Stimulated activated CD4-positive, alpha-beta T cell treated with anti-CD3 and anti-CD28 coated beads, TNF-alpha, amount 100 ng/mL, for 4 hours (primary cell): Measurements from ENCODE around the gene TMTC4.
"Not testable (repeated sequence)": the region's sequence is repeated elsewhere in the genome, so short reads cannot be mapped to it uniquely, and the experiment has no call there.

ENCODE experiments used
- DNase-seq, 3 experiments: peaks; one replicate each; pipeline ENCODE4 v3.0.0-alpha.2; 2020; ENCODE audit warnings: low read depth in 3 of 3

TMTC4 gene

DNA sequence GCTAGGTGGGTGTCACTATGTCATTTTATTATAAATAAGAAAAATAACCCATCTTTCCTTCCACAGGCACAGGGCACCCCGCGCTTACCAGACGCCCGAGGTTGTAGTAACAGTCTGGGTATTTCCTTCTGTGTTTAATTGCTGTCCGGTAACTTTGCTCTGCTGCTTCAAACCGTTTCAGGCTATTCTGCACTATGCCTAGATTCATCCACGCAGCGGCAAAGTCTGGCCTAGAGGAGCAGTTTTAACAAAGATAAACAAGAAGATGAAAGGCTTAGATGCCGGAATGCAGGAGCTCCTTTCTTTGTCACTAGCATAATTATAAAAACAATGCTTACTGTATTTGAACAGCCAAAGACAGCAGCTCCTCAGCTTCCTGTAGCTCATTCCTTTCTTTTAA lies 49.1 kb downstream of the TMTC4 start:
- DNase-seq, result no peak

DNA sequence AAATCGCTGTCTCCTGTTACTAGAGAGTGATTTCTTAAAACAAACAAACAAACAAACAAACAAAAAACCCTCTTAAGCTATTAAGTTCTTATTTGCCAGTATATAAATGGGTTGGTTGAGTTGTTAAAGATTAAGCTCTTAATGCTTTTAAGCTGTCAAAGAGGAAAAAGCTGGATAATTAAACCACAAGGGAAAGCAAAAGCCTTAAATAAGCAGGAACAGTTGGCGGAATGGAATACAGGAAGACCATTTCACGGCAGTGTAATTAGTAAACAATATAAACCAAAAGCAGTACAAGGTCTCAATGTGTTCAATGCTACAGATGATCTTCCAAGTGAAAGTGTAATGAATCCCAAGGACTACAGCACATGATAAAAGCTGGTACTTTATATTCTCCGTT lies 53.8 kb downstream of the TMTC4 start:
- no peak for DNase-seq

DNA sequence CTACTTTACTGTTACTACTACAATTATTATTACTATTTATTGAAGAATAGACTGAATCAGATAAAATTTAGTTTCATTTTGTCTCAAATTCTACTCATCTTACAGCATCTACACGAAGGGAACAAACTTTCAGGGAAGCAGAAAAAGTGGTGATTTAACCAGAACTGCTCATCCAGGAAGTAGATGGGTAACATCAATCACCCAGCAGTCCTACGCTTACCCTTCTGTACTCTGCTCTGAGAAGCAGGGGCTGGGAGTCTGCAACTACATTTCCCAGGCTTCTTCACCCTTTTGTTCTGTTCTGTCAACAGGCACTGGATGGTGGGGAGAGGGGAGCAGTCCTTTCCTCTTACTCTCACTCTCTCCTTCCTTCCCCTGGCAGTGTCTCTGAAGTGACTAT lies 54.7 kb downstream of the TMTC4 start:
- DNase-seq, result no peak

DNA sequence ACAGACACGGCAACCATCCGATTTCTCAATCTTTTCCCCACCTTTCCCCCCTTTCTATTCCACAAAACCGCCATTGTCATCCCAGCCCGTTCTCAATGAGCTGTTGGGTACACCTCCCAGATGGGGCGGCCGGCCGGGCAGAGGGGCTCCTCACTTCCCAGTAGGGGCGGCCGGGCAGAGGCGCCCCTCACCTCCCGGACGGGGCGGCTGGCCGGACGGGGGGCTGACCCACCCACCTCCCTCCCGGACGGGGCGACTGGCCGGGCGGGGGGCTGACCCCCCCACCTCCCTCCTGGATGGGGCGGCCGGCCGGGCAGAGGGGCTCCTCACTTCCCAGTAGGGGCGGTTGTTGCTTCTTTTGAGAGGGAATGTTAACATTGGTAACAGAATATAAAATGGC lies 55.7 kb downstream of the TMTC4 start:
- DNase-seq, result not testable (repeated sequence)

DNA sequence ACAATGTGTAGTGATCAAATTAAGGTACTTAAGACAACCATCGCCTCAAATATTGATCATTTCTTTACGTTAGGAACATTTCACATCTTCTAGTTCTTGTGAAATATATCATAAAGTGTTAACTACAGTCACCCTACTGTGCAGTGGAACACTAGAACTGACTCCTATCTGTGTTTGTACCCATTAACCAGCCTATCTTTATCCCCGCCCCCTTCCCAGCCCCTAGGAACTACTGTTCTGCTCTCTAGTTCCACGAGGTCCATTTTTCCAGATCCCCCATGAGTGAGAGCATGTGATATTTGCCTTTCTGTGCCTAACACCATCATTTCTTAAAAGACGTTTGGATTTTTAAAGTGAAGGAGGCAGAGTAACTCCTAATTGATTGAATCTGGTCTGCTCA lies 61.6 kb downstream of the TMTC4 start:
- DNase-seq, result no peak

DNA sequence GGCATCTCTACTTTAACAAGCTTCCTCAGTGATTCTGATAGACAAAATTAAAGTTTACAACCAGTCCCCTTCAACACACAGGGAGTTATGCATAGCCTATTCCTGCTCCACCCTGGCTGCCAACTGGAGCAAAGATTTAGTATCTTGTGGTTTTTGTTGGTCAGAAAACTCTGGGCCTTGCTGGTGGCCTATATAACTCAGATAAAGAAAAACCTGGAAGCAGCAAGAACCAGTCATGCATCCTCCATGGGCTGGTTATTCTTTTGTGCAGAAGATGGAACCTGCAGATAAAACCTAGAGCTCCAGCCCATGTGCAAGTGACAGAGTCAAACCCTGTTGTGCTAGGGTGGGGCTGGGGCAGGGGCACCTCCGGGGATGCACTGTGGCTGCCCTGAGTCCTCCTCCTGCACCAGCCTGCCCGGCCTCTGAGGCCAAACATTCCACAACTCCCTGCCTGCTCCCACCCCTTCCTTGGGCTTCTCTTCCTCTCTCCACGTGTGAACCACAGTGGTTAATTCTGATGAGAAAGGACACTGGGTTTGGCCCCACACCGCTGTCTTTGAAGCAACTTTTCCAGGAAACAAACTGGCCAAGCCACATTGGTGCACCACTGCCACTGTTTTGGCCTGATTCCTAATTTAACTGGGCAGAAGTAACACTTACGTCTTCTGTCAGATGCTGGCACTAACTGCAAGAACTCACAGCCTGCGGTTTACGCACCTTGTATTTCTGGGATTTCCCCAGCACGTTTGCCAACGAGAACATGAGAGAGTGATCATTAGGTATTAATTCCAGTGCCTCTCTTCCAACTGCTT lies 62.7 kb downstream of the TMTC4 start:
- no peak for DNase-seq

DNA sequence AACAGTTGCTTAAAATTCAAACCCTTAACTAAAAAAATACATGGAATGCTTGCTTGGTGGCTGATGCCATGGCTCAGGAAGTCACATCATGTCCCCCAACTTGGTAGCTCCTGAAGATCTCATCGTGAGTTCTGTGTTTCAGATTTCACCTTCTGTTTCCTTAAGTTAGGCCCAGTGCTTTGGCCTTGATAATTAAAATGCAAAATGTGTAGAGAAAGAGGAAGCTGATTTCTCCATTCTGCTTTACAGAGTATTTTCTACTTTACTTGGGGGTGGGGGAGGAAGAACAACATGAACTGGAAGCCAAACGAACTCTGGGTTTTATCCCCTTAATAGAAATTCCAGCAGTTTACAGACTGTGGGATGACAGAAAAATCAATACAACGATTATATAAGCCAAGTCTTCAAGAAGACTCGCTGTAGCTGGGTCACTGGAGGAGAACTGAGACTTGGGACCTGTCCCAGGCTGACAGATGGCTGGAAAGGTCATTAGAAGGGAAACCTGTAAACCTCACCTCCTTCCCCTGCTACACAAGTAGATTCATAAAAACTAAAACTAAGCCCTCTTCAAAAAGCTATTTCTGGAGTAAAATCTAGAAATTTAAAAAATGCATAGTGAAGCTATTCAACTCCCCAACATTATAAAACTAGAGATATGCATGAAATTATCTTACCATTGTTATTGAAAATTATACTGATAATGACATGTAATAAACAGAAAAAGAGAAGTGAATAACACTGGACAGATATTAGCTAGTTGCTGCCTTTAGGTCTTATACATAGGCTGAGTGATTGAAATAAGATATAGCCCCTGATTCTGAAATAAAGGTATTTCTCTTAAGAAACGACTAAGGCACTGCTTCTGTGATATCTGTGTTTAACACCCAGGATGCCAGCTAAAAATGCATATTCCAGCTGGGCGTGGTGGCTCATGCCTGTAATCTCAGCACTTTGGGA lies 63.9 kb downstream of the TMTC4 start:
- DNase-seq, result no peak

DNA sequence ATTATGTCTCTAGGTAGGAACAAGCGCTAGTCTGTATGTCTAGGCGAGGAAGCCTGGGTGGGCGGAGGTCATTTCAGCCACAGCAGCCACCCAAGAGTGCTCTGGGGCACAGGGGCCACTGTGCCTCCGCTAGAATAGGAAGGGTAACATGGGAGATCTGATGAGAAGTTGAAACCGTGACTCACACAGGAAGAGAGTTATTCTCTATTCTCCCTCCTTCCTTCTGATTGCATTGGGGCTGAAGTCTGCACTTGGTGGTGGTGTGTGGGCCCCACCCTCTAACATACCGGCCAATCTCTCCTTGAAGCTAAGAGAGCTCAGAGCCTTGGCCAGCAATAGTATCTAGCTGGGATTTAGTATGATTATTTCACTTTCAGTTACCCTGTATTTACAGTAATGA lies 65.7 kb downstream of the TMTC4 start:
- DNase-seq, result no peak

DNA sequence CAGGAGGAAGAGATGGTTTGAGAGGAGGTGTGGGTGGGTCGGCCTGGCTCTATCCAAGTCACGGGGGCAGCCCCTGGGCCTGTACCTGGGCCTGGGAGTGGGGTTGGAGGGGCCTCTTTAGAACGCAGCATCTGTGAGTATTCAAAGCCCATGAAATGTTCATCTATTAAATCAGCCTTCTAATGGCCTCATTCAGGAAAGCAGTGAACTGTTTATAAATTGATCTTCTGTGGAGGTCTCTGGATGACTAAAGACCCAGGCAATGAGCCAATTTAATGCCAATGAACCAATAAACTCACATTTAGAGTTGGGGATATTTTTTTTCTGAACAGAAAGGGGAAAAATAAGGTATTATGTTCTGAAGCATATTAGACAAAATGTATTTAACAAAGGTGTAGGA lies 66.1 kb downstream of the TMTC4 start:
- DNase-seq, result no peak

DNA sequence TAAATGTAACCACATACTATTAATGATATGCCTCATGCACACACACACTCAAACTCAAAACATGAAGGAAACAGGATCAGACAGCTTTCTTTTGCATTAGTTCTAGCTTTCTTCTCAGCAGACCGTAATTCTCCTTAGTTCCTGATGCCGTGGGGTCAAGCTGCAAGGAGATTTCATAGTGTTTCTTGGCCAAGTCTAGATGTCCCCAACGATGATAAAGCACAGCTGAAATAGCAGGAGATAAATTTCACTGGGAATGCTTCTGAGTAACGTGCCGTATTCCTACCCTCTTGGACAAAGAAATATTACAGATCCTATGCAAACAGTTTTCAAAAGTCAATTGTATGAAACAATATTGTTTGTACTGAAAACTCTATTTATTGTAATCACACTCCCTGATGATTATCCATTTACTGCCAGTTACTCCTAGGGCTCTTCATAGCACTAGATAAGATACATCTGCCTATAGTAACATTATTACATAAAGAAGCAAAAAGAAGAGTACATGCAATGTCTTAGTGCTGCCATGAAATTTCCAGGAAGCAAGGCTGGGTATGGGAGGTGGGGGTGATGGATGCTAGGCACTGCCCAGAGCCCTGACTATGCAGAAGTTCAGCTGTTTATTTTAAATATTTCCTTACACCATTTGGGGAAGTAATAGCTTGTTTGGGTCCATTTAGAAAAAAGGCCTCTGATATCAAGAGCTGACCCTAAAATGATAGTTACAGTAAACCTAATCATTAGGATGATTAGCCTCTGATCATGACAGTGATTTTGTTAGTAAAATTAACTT lies 69.5 kb downstream of the TMTC4 start:
- DNase-seq, result no peak

DNA sequence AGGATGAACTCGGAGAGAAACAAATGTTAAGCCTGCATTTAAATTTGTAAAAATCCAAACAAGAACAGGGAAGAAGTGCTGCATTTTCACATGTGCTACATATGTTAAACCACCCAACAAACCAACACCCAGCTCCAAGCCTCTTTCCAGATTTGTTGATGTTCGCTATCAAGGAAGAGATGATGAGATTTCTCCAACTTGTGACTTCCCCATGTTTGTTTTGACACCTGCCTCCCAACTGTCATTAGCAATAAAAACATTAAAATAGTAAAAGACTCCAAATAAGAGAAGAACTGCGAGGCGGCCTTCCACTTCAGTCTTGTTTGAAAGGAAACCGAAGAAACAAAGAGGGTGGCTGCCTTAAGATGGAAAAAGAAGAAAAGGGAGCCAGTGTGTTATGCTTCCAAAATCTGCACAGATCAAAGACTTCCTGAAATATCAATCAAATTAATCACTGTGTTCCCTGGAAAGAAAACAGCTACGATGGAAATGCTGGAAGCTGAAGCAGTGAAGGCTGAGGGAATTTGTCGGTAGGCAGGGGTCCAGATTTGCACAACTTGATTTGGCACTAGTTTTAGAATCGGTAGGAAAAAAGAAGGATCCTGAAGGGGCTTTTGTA lies 72.0 kb downstream of the TMTC4 start:
- DNase-seq, result no peak

DNA sequence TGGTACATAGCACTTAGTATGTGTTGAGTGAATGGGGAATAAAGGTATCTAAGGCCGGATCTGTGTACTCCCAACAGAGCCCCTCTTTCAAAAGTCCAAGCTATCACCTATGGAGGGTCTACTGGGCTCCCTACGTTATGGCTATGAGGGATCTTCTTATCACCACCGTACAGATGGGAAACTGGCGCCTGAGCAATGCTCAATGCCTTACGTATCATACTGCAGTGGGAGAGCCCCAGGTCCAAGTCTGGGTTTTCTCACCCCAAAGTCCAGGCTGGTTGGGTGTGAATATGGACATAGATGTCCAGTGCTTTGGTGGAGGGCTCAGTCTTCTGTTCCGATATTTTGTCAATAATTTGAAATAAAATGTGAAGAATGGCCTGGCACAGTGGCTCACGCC lies 72.9 kb downstream of the TMTC4 start:
- DNase-seq, result no peak

DNA sequence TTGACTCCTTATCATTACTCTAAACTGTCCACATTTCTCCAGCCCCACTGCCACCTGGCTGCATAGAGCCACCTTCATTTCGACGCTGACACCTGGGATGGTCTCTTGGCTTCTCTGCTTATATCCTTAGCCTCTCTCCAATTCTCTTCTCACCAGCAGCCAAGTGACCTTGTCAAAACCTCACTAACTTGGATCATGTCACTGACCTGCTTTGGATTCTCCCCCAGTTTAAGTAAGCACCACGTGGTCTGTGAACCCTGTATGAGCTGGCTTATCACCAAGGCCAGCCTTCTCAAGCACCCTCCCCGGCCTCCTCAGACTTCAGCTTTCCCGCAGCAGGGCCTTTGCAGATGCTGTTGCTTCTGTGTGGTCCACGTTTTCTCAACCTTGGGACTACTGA lies 73.7 kb downstream of the TMTC4 start:
- no peak for DNase-seq

DNA sequence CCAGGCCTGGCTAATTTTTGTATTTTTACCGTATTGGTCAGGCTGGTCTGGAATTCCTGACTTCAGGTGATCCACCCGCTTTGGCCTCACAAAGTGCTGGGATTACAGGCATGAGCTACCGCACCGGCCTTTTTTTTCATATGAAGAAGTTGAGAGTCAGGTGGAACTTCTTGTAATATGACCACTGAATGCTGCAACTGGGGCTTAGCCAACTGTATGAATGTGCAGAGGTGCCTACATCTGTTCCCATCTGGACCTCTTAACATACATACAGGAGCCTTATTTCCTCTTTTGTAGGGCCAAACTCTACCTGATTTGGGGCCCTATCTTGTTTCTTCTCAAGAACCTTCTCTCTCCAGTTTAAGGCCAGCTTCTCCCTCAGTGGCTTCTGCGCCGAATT lies 74.1 kb downstream of the TMTC4 start:
- DNase-seq, result no peak

DNA sequence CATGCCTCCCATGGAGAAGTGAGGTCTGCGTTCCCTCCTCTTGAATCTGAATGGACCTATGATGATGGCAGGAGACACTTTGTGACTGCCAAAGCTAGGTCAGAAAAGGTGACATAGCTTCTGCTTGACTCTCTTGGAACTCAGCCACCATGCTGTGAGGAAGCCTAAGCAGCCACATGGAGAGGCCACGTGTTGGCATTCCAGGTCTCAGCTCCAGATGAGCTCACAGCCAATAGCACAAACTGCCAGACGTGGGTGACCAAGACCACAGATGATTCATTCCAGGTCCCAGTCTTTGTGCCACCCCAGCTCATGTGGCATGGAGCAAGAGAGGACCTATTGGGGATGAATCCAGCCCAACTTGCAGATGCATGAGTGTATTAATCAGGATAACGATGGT lies 77.3 kb downstream of the TMTC4 start:
- no peak for DNase-seq

DNA sequence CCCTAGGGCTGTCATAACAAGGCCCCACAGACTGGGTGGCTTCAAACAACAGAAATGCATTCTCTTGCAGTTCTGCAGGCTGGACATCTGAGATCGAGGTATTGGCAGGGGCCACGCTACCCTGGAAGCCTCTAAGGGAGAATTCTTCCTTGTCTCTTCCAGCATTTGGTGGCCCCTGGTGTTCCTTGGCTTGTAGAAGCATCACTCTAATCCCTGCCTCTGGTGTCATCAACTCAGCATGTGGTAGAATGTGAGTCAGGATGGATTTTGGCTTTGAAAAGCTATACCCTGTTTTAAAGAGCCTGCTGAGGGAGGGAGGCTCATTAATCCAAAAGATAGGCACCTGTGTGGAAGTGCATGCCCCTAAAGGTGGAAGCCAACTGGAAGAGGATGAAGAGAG lies 78.1 kb downstream of the TMTC4 start:
- no peak for DNase-seq

DNA sequence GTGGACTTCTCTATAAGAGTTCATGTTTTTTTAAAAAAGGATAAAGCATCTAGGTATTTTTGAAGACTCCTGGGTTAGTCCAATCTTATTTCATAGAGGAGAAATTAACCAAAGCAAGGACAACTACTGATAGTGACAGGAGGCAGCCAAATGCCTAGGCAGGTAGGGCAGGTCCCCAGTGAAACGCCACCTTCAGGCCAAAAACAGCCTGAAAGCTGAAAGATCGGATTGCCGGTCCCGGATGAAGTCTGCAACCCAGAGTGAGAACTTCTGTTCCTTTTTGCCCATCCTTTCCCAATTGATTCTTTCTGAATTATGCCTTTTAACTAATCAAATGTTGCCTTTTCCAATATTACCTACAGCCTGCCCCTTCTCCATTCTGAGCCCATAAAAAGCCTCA lies 79.9 kb downstream of the TMTC4 start:
- no peak for DNase-seq

DNA sequence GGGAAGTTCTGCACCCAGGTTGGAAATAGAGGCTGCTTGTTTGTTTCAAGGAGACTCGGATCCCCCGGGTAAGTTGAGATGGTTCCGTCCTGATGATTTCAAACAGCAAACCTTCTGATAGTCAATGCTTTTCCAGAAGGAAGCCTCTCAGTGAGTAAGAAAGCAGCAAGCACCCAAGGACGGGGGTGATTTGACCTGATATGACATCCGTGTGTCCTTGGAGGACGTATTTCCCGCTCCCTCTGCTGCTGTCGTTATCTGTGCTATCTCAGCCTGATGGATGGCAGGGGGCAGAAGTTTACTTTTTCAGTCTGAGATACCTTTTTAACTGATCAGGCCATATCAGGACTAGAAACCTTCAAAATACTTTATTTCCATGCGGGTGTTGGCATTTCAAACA lies 80.3 kb downstream of the TMTC4 start:
- DNase-seq, result no peak

DNA sequence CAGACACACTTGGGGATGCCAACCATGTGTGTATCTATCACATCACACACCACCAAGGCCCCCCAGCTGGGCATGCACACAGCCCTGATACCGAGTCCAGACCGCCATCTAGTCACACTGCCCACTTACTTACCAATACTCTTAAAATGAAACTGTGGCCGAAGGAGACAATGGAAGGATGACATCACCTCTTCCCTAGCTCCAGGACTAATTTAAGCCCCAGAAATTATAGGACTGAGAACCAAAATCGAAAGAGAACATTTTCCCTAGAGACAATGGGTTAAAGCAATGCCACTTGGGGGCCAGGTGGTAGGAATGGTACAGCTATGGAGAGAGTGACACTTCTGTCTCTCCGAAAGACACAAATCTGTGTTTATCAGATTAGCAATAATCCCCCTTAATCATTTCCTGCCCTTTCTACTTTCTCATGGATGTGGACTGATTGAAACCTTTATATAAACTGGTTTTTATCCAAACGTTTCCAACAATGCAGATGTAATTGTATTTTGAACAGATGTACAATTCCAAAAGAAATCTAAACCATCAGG lies 85.3 kb downstream of the TMTC4 start:
- no peak for DNase-seq

DNA sequence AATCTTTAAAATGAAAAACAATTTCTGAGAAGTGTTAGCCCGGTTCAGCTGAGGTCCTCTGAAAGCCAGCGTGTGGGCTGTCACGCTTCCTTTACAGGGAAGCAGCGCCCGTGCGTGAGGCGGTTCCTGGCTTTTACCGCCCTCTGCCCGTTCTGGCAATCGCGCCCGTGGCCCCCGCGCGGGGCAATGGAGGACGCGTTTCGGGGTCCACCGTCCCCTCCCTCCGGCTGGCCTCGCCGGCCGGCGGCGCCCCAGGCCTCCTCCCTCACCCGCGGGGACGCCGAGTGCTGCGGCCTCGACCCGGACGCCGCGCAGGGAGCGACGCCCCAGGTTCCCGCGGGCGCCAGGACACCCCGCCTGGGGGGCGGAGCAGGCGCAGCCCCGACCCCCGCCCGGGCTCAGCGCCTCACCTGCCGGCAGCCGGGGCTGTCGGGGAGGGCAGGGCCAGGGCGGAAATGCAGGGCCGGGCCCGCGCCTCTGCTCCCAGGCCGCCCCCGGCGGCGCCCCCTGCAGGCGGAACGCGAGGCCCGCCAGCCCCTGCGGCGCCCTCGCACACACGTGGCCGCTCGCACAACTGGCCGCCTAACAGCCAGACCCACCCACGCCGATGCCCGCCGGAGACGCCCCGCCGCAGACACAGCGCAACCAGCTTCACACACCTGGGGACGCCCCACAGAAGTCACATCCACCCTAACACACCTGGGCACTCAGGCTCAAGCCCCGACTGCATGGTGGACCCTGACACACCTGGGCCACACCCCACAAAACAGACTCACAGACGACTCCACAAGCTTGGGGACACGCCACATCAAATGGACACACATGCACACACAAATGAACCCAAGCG lies 86.0 kb downstream of the TMTC4 start, which contains the start of gene GGACT:
Gene GGACT, minus strand, starts transcription at position 459 of the 847 bp plus-strand sequence. CDS start 56,198 bp downstream, outside the sequence.
- peak; percentile 70 to 76 (median 74) for DNase-seq
